OCI-LY3 (cell line): ENCODE results near the gene KRTAP4-9.
"Not testable (repeated sequence)": the region's sequence is repeated elsewhere in the genome, so short reads cannot be mapped to it uniquely, and the experiment has no call there.

Experiments used
- H2AFZ ChIP-seq: fragments of 200-600, 300-600 bp; shearing (Covaris generic); 2 replicates; pipeline ENCODE4 v1.6.0; 2014; ENCODE audit warnings: antibody characterized with exemption, low read depth, low read length
- H3K27ac ChIP-seq: fragments of 200-600, 300-600 bp; sonication (generic); 2 replicates; pipeline ENCODE4 v1.5.1; 2014; ENCODE audit warnings: mild to moderate bottlenecking, low read length, moderate library complexity, mixed read lengths
- H3K27me3 ChIP-seq: fragments of 200-600, 300-600 bp; sonication (generic); 2 replicates; pipeline ENCODE4 v1.6.1; 2014; ENCODE audit warnings: low read depth, low read length, mixed read lengths
- H3K36me3 ChIP-seq: fragments of 200-600, 300-600 bp; sonication (generic); replicated peaks from 2 replicates; pipeline ENCODE3; 2014; ENCODE audit warnings: low read depth, low read length, mixed read lengths
- H3K4me1 ChIP-seq: fragments of 300-600, 200-600 bp; sonication (generic); 2 replicates; pipeline ENCODE4 v1.6.1; 2014; ENCODE audit warnings: low read length, mixed read lengths
- H3K4me2 ChIP-seq: fragments of 200-600, 300-600 bp; sonication (generic); 2 replicates; pipeline ENCODE4 v1.6.1; 2014; ENCODE audit warnings: low read length, mixed read lengths
- H3K4me3 ChIP-seq: fragments of 300-600, 200-600 bp; sonication (generic); 2 replicates; pipeline ENCODE4 v1.5.1; 2014; ENCODE audit warnings: antibody characterized with exemption, mild to moderate bottlenecking, low read length, moderate library complexity
- H3K79me2 ChIP-seq: fragments of 300-600, 200-600 bp; shearing (Covaris generic); 2 replicates; pipeline ENCODE4 v1.6.1; 2014; ENCODE audit warnings: mild to moderate bottlenecking, low read length, mixed read lengths
- H3K9ac ChIP-seq: fragments of 300-600, 200-600 bp; shearing (Covaris generic); 2 replicates; pipeline ENCODE4 v1.6.0; 2014; ENCODE audit warnings: mild to moderate bottlenecking, low read length, moderate library complexity
- H3K9me3 ChIP-seq: fragments of 200-600, 300-600 bp; shearing (Covaris generic); 2 replicates; pipeline ENCODE4 v1.6.1; 2014; ENCODE audit warnings: low read length, mixed read lengths; ENCODE audit not compliant: insufficient read depth
- H4K20me1 ChIP-seq: fragments of 200-600, 300-600 bp; sonication (generic); 2 replicates; pipeline ENCODE4 v1.6.1; 2016; ENCODE audit warnings: low read length, mixed read lengths; ENCODE audit not compliant: insufficient read depth
- EZH2phosphoT487 ChIP-seq: fragments of 200-600 bp; shearing (Covaris generic); IDR thresholded peaks from 2 replicates; pipeline ENCODE4 v1.6.1; 2018; ENCODE audit warnings: antibody characterized with exemption, mixed run types, low read depth
- TF ChIP-seq, protein P1 (sequence below): fragments of 200-600, 300-600 bp; sonication (generic); IDR thresholded peaks from 2 replicates; pipeline ENCODE4 v1.5.1; 2014; ENCODE audit warnings: antibody characterized with exemption, low read length, low read depth

Gene KRTAP4-9

DNA sequence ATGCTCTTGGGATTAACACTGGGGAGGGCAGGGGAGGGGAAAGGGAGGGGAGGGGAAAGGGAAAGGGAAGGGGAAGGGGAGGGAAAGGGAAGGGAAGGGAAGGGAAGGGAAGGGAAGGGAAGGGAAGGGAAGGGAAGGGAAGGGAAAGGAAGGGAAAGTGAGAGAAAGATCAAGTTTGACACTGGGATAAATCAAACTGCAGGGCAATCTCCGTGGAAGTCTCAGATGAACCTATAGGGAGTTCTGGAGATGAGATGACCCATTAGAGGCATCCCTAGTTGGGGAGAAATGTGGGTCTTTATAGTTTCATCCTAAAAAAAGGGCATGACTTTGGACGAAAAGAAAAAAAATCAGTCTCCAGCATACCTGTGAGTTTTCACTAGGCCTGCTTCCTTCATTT is 16.6 kb downstream of the KRTAP4-9 start:
- TF ChIP-seq EZH2phosphoT487: no peak
- TF ChIP-seq, protein P1, sequence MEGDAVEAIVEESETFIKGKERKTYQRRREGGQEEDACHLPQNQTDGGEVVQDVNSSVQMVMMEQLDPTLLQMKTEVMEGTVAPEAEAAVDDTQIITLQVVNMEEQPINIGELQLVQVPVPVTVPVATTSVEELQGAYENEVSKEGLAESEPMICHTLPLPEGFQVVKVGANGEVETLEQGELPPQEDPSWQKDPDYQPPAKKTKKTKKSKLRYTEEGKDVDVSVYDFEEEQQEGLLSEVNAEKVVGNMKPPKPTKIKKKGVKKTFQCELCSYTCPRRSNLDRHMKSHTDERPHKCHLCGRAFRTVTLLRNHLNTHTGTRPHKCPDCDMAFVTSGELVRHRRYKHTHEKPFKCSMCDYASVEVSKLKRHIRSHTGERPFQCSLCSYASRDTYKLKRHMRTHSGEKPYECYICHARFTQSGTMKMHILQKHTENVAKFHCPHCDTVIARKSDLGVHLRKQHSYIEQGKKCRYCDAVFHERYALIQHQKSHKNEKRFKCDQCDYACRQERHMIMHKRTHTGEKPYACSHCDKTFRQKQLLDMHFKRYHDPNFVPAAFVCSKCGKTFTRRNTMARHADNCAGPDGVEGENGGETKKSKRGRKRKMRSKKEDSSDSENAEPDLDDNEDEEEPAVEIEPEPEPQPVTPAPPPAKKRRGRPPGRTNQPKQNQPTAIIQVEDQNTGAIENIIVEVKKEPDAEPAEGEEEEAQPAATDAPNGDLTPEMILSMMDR: no peak
- no peak overlapping the region for H3K27ac ChIP-seq
- no peaks in the 10 kb centered on the region for H3K9me3 ChIP-seq
- H2AFZ ChIP-seq: no peak overlapping the region
- H3K4me3 ChIP-seq: no peak overlapping the region
- H3K4me2 ChIP-seq: no peak overlapping the region
- H3K27me3 ChIP-seq: peaks cover 9% of the 10 kb centered on the region; the same call in 1 of the 2 replicates
- no peaks in the 10 kb centered on the region for H4K20me1 ChIP-seq
- H3K36me3 ChIP-seq: no peaks in the 10 kb centered on the region
- H3K9ac ChIP-seq: no peak overlapping the region
- H3K79me2 ChIP-seq: no peaks in the 10 kb centered on the region
- H3K4me1 ChIP-seq: no peaks in the 10 kb centered on the region

DNA sequence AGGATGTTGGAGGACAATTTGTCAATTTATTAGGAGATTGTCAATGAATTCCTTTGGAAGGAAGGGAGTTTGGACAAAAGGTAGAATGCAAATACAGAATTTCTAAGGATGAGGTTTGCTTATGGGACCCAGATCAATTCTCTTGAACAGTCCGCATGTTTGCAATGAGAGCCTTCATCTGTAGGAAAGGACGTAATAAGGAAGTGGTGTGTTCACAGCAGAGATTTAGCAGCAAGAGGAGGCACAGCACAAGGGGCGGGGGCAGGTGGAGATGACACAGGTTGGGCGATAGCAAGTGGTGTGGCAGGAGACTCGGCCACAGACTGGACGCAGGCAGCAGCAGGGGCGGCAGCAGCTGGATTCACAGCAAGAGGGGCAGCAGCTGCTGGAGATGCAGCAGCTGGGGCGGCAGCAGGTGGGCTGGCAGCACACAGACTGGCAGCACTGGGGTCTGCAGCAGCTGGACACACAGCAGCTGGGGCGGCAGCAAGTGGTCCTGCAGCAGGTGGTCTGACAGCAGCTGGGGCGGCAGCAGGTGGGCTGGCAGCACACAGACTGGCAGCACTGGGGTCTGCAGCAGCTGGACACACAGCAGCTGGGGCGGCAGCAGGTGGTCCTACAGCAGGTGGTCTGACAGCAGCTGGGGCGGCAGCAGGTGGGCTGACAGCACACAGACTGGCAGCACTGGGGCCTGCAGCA is 18.3 kb downstream of the KRTAP4-9 start:
- H3K27ac ChIP-seq, H3K9me3 ChIP-seq, H3K36me3 ChIP-seq, H3K9ac ChIP-seq, H2AFZ ChIP-seq, H3K79me2 ChIP-seq, H3K4me2 ChIP-seq, H4K20me1 ChIP-seq, H3K4me1 ChIP-seq, H3K27me3 ChIP-seq, H3K4me3 ChIP-seq: not testable (repeated sequence)

DNA sequence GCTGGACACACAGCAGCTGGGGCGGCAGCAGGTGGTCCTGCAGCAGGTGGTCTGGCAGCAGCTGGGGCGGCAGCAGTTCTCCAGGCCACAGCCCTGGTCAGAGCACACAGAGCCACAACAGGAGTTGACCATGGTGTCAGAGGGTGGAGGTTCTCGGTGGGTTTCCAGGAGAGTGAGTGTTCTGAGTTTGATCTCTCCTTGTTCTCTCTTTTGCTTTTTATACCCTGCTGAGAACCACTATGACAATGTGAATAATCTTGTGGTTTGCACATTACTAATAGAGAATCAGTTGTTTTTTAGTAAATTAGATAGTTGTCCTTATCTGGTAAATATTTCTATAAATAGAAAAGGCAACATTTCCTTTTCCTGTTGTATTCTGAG is 18.8 kb downstream of the KRTAP4-9 start, which contains the start of gene KRTAP4-12:
TSS of gene KRTAP4-12 (minus strand) at position 192 of the 381 bp plus-strand sequence. CDS start at position 132, 60 bp downstream.
- H3K9me3 ChIP-seq, H3K27me3 ChIP-seq, H4K20me1 ChIP-seq, H3K4me1 ChIP-seq, H3K36me3 ChIP-seq, H3K4me3 ChIP-seq, H3K27ac ChIP-seq, H3K9ac ChIP-seq, H2AFZ ChIP-seq, H3K4me2 ChIP-seq, H3K79me2 ChIP-seq: not testable (repeated sequence)

DNA sequence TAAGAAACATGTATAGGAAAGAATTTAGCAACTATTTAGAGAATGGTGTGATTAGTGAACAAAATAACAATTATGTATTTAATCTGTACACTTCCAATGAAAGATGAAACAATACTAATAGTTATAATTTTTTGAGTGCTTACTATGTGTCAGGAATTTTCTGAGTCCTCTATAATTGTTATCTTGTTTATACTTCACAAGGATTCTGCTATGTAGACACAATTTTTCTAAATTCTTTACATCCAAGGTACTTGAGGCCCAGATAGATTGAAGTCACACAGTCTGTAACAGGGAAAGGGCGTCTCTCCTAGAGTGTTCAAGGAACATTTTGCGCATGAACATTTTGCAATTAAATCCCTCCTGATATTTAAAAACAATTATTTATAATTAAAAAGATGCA is 19.9 kb downstream of the KRTAP4-9 start:
- no peak for TF ChIP-seq EZH2phosphoT487
- TF ChIP-seq, protein P1: no peak

DNA sequence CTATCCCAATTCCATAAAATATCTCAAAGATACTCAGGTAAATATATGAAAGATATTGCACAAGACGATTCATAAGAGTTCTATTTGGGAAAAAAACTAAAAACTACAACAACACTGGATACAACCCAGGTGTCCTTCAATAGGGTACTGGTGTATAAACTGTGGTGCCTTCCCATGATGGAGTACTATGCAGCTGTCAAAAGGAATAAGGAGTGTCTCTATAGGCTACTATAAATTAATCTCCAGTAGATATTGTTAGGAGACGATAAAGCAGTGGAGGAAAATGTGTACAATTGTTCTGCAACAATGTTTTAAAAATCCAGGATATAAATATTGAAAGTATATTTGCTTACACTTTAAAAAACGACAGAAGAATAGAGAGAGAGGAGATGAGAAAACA is 21.2 kb downstream of the KRTAP4-9 start:
- Histone ChIP-seq H3K79me2 (no peaks in the 10 kb centered on the region), H4K20me1 (no peaks in the 10 kb centered on the region), H3K9me3 (no peaks in the 10 kb centered on the region), H3K4me3 (no peak overlapping the region), H2AFZ (no peak overlapping the region), H3K27me3 (peaks cover 12% of the 10 kb centered on the region; the same call in 1 of the 2 replicates), H3K36me3 (no peaks in the 10 kb centered on the region), H3K9ac (no peak overlapping the region), H3K4me2 (no peak overlapping the region), H3K27ac (no peak overlapping the region), H3K4me1 (no peaks in the 10 kb centered on the region)
- TF ChIP-seq, protein P1: no peak
- TF ChIP-seq EZH2phosphoT487: no peak

More for the DNA sequence above, 19.9 kb downstream of the KRTAP4-9 start:
- Histone ChIP-seq H4K20me1 (no peaks in the 10 kb centered on the region), H3K27ac (no peak overlapping the region), H3K27me3 (peaks cover 9% of the 10 kb centered on the region; the same call in 1 of the 2 replicates), H3K9ac (no peak overlapping the region), H2AFZ (no peak overlapping the region), H3K79me2 (no peaks in the 10 kb centered on the region), H3K4me3 (no peak overlapping the region), H3K4me2 (no peak overlapping the region), H3K9me3 (no peaks in the 10 kb centered on the region), H3K4me1 (no peaks in the 10 kb centered on the region), H3K36me3 (no peaks in the 10 kb centered on the region)
